H1 (cell line): ENCODE measurements around the gene PLK3. TPM values are rescaled to one million over a fixed set of nuclear protein-coding genes. Genes with fewer than 3 reads are reported as not detected.

Source experiments
- ATF2 ChIP-seq: IDR thresholded peaks from 2 replicates; pipeline ENCODE4 v1.6.1; 2012; ENCODE audit warnings: low read length, inconsistent platforms
- CBX5 ChIP-seq: fragments of 300-800, 300-1000 bp; sonication (generic); IDR thresholded peaks from 2 replicates; pipeline ENCODE4 v1.7.1; 2016; ENCODE audit warnings: antibody characterized with exemption, low read length, low read depth
- CBX8 ChIP-seq: fragments of 300-800, 300-1000 bp; sonication (generic); IDR thresholded peaks from 2 replicates; pipeline ENCODE4 v1.7.1; 2016; ENCODE audit warnings: low read depth, low read length, borderline replicate concordance
- CEBPB ChIP-seq: IDR thresholded peaks from 2 replicates; pipeline ENCODE4 v1.6.1; 2012; ENCODE audit warnings: low read depth, low read length
- CHD7 ChIP-seq: fragments of 300-600 bp; sonication (generic); IDR thresholded peaks from 2 replicates; pipeline ENCODE4 v1.7.1; 2012; ENCODE audit warnings: low read length, moderate library complexity, mild to moderate bottlenecking, inconsistent platforms; ENCODE audit not compliant: insufficient replicate concordance
- HDAC2 ChIP-seq, 2 experiments: fragments of 300-600 bp in 1 of 2; sonication (generic) in 1 of 2; IDR thresholded peaks; 2 replicates each; pipeline ENCODE4 v1.6.1; 2011 to 2012; ENCODE audit warnings: low read depth in 2 of 2, low read length in 2 of 2, mild to moderate bottlenecking in 2 of 2, moderate library complexity in 2 of 2, borderline replicate concordance in 1 of 2, inconsistent platforms in 1 of 2
- KDM1A ChIP-seq: fragments of 200-600, 300-600 bp; sonication (generic); IDR thresholded peaks from 2 replicates; pipeline ENCODE4 v1.7.1; 2016; ENCODE audit warnings: mild to moderate bottlenecking, low read length, borderline replicate concordance
- POLR2A ChIP-seq, 2 experiments: IDR thresholded peaks; 1 replicate in 1 of 2; 2 replicates in 1 of 2; pipeline ENCODE4 v1.6.1; 2011; ENCODE audit warnings: low read depth in 2 of 2, low read length in 2 of 2, mild to moderate bottlenecking in 2 of 2; ENCODE audit errors: control extremely low read depth in 1 of 2
- SAP30 ChIP-seq: fragments of 300-600 bp; sonication (generic); IDR thresholded peaks from 2 replicates; pipeline ENCODE4 v1.7.1; 2012; ENCODE audit warnings: low read length, moderate library complexity, mild to moderate bottlenecking, inconsistent platforms; ENCODE audit not compliant: insufficient read depth, insufficient replicate concordance
- ZNF274 ChIP-seq: IDR thresholded peaks from 2 replicates; pipeline ENCODE4 v1.7.0; 2012; ENCODE audit warnings: low read length, borderline replicate concordance; ENCODE audit errors: extremely low read depth
- polyA plus RNA-seq, 7 experiments: library from polyadenylated mRNA; depleted of rRNA in 3 of 7; stranded (reverse) in 5 of 7; unstranded in 2 of 7; fragments of >200 nt in 5 of 7; fragments of 200-250 nt in 2 of 7; gene quantifications; 1 replicate in 5 of 7; 2 replicates in 1 of 7; 4 replicates in 1 of 7; pipeline versions ENCODE4 v1.2.1 to v1.2.3, GENCODE V29; 2011 to 2013; ENCODE audit warnings: missing spikeins in 2 of 7, mixed read lengths in 2 of 7
- total RNA-seq: library from RNA; stranded (reverse); fragmentation: NEBNext Ultra II Directional; extraction: Animal tissue kit (Norgen Biotek cat#: 25700); gene quantifications from 2 replicates; pipeline ENCODE4 v1.2.1, GENCODE V29; 2021

PLK3 gene
- total and polyA plus RNA-seq, 2 of the 8 experiments (the other 6 are each of a cell fraction or from before 2014, with no cell fraction given): 7.9 to 12.3 TPM

GRCh38 chr1:44785029-44785380, 15.2 kb upstream of the PLK3 start (continued):
- TF ChIP-seq CHD7 (no peak), ZNF274 (no peak), POLR2A (IDR thresholded peaks at IDR 0.05; ENCODE audit: control extremely low read depth in 1 of 2, low read depth in 2 of 2, low read length in 2 of 2) (no peak), ATF2 (no peak), SAP30 (no peak), CEBPB (no peak), CBX5 (no peak), CBX8 (no peak), KDM1A (no peak), HDAC2 (IDR thresholded peaks at IDR 0.05; ENCODE audit: borderline replicate concordance in 1 of 2, low read depth in 2 of 2, low read length in 2 of 2) (no peak)
